ENCODE measurements around the gene SYCP3.
"Not testable (repeated sequence)": the region's sequence is repeated elsewhere in the genome, so short reads cannot be mapped to it uniquely, and the experiment has no call there.

The SYCP3 gene

DNA sequence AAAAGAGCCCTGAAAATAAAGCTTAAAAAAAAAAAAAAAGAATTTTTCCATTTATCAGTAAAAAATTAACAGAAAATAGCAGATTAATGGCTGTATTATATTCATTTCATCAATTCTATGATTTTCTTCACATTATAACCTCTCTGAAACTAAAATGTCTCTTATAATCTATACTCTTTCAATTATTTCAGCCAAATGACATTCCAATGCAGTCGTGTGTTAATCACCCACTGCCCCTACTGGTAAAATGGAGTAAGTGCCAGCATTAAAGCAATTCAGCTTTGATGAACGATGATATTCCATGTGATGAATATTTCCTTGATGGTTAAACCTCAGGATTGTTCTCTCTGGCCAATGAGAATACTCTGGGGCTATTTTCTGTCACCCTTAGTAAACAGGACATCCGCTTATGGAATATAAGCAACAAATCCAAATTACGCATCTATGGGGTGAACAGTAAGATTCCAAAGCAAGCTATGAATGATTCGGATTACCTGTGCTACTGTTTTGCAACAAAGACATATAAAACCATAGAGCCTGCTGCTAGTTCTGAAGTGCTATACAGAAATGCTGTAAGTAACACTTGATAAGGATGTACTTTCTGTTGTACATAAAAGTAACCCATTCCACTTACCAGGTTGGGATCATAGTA is 20.3 kb upstream of the SYCP3 start:
- no peak for DNase-seq

DNA sequence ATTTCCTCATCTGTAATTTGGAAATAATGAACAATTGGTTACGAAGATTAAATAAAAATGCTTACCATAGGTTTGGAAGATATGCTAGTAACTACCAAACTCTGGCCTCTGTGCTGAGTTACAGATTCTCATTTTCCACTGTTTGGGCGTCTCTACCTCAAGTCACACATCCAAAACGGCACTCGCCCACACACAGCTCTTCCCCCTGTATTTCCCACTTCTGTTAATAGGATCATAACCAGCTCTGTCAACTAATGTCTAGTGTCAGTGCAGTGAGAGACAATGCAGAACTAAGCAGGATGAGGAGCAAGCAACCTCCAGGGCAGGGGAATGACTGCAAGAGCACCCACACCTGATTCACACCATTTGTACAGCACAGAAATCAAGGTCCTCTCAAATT is 10.9 kb upstream of the SYCP3 start:
- no peak for DNase-seq

DNA sequence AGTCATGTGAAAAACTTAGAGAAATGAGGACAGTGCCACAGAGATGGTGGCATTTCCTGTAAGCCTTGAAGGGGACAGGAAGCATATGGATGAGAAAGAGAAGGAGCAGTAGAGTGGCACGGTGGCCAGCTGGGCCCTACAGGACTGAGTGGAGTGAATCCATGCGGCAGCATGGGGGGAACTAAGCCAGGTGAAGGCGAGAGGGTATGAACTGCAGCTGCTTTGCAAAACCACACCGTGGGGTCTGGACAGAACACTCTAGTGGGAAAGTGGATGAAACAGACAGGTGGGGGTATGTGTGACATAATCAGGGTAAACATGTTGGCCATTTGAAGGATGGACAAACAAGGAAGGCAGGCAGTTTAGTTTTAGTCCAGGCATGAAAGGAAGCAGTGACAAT is 10.4 kb upstream of the SYCP3 start:
- DNase-seq, result no peak

DNA sequence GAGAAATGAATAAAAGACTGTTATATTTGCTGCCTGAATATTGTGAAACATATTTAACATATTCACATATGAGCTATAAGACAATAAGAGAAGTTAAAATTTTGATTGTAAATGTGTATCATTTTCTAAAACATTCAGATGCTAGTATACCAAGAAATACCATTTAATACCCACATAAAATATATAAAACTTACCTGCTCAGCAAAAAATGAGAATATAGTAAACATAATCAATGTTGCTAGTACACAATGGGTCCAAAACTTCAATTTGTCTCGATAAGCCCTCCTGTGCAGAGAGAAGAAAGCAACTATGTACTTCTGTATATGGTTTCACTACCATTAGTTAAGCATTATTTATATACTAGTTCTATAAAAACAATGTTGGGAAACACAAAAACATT is 9.6 kb upstream of the SYCP3 start:
- DNase-seq, result no peak

DNA sequence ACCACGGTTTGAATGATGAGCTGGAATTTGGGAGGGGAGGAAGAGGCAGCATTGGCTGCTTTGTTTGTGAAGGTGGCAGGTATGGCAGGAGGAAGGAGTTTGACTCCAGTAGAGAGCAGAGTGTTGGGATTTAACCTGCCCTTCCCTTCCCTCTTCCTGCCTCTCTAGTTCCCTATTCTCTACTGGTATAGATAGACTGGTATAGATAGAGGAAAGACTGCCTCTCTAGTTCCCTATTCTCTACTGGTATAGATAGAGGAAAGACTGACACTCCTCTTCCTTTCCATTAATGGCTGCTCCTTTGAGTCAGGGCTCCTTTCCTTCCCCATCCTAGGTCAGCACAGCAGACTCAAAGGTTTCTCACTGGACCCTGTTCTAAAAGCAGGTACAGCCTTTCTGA is 8.4 kb upstream of the SYCP3 start:
- no peak for DNase-seq

DNA sequence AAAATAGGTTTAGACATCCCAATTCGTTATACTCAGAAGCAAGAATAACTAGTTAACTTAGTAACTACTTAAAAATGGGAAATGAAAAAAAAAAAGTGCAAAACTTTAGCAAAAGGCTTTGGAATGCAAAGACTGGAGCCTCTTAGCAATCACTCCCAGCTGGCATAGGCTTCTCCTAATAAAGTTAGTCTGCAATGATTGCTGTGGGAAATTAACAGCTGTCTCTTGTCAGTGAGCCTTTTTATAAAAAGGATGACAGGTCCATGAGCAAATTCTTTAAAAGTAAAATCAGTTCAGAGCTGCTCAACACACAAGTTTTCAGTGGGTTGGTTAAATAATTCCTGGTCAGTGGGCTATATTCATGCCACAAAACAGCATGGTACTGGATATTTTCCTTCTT is 7.4 kb upstream of the SYCP3 start:
- DNase-seq, result no peak

DNA sequence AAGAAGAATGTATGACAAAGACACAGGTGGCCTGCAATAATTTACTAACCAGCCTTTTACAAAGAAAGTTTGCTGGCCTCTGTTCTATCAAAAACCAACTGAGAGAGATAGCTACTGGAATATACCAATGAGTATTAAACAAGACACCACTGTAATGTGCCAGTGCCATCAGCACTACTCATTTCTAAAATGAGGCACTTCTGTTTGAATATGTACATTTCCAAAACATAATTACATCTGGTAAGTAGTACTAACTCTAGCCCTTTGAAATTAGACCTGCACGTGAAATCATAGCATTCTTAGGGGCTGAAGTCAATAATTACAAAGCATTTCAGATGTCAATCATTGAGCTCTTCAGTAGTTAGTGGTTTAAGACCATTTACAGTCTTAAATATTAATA is 6.9 kb upstream of the SYCP3 start:
- DNase-seq, result no peak

DNA sequence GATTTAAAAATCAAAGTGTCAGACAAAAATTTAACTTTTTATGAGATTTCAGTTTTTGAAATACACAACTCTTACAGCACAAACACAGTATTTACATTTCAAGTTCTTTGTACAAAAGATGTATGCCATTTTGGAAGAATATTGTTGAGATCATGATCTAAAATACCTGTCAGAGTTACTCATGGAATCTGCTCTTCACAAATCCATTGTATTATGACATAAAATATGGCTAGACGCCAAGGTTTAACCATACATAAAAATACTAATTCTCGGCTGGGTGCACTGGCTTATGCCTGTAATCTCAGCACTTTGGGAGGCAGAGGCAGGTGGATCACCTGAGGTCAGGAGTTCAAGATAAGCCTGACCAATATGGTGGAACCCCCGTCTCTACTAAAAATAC is 6.2 kb upstream of the SYCP3 start:
- no peak for DNase-seq

DNA sequence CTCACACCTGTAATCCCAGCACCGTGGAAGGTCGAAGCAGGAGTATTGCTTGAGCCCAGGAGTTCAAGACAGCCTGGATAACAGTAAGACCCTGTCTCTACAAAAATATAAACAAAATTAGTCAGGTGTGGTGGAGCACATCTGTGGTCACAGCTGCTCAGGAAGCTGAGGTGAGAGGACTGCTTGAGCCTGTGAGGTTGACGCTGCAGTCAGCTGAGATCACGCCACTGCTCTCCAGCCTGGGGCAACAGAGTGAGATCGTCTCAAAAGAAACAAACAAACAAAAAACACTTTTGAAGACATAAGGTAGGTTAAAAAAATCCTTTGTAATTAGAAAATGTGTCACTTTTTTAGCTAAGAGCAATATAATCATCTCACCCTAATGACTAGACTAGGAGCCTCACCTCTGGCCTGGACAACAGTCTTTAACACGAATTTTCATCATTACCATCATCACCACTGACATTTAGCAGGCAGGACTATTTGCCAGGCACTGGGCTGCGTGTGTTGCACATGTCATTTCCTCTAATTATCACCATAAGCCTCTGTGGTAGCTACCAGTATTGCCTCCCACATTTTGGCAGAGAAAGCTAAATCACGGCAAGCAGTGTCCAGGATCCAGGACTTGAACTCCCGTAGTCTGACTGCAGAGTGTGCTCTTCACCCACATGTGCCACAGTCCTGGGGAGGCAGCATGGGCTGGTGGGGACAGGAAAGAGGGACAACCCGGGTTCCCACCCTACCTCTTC is 4.6 kb upstream of the SYCP3 start:
- no peak for DNase-seq

DNA sequence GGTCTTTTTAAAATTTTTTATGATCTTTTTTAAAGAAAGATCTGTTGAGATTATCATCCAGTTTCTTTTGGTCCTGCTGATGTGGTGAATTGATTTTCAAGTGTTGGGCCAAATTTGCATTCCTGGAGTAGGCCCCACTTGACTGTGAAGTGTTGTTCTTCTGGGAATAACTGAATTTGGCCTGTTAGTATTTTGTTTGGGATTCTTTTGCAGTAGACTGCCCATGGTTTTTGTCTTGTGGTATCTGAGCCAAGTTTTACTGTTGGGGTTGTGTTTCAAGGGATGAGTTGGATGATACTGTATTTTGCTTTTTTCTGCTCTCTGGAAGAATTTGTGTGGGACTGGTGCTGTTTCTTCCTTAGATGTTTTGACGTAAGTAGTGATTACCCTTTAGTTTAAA is 4.0 kb upstream of the SYCP3 start:
- no peak for DNase-seq

DNA sequence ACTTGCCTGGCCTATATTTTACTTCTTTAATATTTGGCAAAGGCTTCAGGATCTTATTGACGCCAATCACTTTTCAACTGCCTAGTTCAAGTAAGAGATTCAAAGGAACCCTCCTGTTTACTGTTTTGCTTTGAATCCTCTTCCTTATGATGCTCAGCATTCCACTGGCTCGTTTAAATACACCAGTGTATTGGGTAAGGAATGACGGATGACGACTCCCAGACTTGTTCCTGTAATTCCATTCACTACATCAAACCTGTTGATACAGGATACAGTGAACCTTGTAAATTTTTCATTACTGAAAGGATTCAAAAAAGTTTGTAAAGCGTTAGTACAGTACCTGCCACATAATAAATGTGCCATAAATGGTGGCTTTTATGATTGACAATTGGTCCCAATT is 1.7 kb upstream of the SYCP3 start:
- DNase-seq, result no peak

DNA sequence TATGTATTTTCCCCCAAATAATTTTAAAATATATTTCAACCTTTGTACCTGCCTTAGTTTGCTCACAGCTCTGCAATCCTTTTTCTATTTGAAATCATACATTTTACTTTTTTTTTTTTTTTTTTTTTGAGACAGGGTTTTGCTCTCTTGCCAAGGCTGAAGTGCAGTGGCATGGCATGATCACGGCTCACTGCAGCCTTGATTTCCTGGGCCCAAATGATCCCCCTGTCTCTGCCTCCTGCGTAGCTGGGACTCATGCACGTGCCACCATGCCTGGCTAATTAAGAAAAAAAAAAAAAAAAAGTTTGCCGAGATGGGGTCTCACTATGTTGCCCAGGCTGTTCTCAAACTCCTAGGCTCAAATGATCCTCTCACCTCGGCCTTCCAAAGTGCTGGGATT is 1.3 kb upstream of the SYCP3 start:
- DNase-seq, result no peak

DNA sequence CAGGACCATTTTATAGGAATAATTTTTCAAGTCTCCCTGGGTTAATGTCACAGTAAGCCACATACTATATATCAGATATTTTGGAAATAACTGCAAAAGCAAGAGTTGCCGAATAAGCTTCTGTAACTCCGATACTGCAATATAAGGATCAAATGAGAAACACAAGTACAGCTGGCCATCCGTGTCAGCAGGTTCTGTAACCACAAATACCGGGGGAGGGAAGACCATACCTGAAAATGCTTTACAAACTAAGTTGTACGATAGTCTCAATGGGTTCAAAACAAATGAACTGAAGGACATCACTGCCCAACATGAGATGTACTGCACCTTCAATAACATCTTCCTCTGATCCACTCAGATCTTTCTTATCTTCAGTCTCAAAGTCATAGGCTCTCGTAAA is 1.8 kb downstream of the SYCP3 start:
- no peak for DNase-seq

DNA sequence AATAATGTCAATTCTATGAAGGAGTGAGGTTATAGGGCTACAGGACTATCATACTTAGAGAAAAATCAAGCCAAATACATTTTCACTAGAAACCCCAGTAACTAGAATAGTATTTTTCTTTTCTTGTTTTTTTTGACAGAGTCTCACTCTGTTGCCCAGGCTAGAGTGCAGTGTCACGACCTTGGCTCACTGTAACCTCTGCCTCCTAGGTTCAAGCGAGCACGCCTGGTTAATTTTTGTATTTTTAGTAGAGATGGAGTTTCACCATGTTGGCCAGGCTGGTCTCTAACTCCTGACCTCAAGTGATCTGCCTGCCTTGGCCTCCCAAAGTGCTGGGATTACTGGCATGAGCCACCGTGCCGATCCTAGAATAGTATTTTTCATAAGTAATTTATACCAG is 4.8 kb downstream of the SYCP3 start:
- DNase-seq, result not testable (repeated sequence)

DNA sequence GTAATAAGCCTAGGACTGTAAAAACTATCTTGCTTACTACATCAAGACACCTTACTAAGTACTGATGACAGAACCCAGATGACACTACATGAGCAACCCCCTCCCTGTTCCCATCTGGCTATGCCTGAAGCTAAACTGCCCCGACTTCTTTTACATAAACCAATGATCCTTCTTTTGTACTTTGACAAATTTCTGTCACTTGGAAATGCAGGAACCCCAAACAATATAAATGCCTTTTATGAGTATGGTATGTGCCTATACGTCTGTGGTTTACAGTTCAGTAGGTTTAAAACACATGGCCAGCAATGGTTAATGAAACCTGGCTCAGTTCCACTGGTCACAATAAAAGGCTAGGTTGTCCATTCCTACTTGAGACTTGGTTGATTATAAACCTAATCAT is 6.1 kb downstream of the SYCP3 start:
- no peak for DNase-seq

DNA sequence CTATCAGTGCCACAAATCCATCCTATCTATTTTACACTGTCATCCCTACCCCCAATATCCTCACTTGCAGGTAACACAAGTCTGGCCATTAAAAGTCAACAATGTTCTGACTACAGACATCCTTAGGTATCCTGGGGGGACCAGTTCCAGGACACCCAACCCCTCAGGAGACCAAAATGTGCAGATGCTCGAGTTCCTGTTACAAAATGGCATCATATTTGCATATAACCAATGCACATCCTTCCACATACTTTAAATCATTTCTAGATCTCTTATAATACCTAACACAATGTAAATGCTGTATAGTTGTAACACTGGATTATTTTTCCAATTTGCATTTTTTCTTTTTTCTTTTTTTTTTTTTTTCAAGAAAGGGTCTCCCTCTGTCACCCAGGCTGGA is 6.9 kb downstream of the SYCP3 start:
- no peak for DNase-seq

DNA sequence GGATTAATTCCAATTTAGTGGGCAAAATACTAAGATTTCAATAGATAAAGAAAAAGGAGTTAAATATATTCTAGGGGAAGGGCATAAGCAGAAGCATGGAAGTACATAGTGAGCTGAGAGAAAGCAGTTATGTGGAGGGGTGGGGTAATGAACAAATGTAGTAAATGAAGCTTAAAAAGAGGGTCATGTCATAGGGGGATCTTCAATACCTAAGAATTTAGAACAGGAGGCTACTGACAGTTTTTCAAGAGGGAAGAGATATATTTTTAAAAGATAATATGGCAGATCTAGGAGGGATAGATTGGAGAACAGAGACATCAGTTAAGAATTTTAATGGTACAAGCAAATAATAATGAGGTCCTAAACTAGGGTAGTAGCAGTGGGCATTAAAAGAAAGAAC is 9.4 kb downstream of the SYCP3 start:
- no peak for DNase-seq

DNA sequence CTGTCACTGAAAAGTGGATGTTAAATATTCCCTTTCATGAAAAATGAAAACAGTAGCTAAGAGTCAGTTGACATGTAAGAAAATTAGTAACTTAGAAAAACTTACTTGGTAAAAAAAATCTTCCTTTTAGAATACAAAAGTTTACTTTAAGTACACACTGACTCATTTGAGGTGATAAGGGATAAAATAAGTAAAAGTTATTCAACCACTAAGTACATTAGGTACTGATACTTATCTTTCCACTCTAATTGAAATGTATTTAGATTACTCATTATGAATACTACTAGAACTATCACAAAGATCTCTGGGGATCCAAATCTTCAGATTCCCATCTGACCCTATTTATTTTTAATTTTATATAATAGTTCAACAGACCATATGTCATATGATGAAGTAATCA is 12.2 kb downstream of the SYCP3 start:
- DNase-seq, result no peak

DNA sequence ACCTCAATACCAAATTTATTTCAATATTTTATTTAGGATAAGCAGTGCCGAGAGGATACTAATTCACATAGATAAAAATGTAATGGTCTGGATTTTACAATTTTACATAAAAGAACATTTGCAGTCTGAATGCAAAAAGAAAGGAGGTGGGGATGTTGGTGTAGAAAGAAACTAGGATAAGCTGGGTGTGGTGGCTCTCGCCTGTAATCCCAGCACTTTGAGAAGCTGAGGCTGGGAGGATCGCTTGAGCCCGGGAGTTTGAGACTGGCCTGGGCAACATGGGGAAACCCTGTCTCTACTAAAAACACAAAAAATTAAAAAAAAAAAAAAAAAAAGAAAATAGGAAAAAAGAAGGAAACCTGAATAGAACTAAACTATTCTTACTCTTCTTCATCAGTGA is 16.9 kb downstream of the SYCP3 start:
- no peak for DNase-seq

DNA sequence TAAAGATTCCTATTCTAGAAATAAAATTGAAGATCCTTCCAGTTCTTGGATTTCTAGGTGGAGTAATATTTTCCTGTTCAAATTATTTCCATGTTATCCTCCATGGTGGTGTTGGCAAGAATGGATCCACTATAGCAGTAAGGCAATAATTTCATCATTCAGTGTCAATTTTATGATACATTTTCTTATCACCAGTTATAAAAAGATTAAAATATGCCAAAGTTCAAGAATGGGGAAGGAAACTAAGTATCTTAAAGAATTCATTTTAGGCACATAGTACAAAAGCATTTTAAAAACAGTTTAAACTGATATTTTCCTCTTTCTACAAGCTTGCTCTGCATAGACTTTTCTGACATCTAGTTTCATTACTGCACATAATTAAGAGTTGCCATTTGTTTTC is 19.1 kb downstream of the SYCP3 start:
- no peak for DNase-seq

DNA sequence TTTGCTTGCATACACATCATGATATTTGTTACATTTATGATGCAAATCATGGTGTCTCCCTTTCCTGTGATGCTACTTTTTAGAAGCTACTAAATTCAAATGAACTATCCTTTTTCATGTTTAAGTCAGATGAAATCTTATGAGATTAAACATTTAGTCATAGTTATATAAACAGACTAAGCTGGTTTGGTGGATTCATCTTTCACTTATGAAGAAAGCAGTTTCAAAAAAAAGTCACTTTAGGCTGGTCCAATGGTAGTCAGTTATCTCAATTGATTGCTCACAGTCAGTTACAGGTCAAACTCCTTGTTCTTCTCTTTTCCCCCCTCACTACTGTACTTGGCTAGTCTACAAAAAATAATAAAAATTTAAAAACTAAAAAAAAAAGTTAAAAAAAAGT is 19.7 kb downstream of the SYCP3 start:
- no peak for DNase-seq

DNA sequence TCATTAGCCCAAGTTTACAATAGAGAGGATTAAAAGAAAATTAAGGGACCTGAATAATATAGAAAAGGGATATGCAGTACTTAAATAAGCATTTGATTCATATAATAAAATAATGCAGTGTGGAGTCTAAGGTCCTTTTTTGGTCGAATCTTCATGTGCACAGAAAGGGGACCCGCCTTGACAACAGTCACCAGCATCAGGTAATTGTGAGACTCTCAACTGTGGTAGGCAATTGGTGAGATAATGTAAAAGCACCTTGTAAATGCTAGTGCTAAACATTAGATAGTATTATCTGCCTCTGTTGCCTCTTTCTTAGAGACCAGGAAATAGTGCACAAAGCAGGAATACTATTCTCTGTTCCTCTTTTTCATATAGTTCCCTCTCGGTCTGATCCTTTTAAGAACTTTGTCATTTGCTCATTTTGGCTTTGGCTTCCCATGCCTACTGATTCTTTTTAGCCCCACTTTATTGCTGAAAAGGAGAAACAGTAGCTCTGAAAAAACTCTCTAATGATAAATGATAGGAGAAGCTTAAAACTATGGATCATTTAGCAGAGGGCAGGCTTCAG is 24.3 kb downstream of the SYCP3 start:
- no peak for DNase-seq

DNA sequence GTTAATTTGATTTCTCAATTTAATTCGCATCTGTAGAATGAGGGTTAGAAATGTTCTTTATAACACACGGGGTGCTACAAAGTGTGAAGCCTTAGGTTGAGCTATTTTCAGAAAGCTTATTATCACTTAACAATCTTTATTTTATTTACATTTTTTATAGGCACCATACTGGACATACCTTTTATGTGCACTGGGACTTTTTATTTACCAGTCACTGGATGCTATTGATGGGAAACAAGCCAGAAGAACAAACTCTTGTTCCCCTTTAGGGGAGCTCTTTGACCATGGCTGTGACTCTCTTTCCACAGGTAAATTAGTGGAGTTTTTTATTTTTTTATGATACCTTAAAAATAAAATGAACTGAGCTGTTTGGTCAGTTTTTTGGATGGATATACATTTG is 25.3 kb downstream of the SYCP3 start:
- DNase-seq, result no peak

DNA sequence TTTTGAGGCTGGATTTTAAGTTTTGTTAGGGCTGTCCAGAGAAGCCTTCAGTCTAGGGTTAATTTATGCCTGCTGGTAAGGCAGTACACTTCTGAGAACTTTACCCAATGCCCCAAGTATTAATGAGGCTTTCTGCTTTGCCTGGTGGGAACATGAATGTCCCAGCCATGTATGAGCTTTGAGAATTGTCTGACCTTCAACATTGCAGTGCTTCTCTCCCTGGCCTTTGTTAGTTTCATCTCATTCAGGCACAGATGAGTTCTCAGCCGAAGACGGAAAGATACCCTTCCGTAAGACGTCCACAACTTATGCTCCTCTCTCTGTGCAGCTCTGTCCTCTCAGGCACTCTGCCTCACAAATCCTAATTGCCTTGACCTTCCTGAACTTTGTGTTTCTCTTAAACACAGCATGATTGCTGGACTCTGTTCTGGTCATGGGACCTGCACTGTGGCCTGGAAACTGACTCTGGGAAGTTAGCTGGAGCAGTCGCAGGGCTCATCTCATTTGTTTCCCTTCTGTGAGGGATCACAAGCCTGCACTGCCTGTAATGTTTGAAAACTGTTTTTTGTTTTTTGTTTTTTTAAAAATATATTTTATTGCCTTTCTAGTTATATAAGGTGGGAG is 26.1 kb downstream of the SYCP3 start:
- no peak for DNase-seq

All from stimulated activated CD4-positive, alpha-beta T cell treated with anti-CD3 and anti-CD28 coated beads, Interleukin-4, amount 100 ng/mL, for 1 hour (primary cell).